ENCODE data around the gene SLC9B1.
A peak's percentile ranks its signal among the peaks of the same experiment; 100 is the strongest.
"Not testable (repeated sequence)": the region's sequence is repeated elsewhere in the genome, so short reads cannot be mapped to it uniquely, and the experiment has no call there.

The SLC9B1 gene

GRCh38 chr4:103010804-103011203 is 8.7 kb downstream of the SLC9B1 start:
- no peak for DNase-seq

GRCh38 chr4:103008875-103009729 is 10.4 kb downstream of the SLC9B1 start:
- DNase-seq, result peak; percentile 14

GRCh38 chr4:103002551-103002950 is 17.0 kb downstream of the SLC9B1 start:
- DNase-seq, result no peak

- no peak for DNase-seq
Measured at GRCh38 chr4:102994803-102995202, 24.7 kb downstream of the SLC9B1 start.

- not testable (repeated sequence) for DNase-seq
Measured at GRCh38 chr4:102993985-102994384, 25.5 kb downstream of the SLC9B1 start.

GRCh38 chr4:102988429-102989020 is 31.0 kb downstream of the SLC9B1 start:
- no peak for DNase-seq

GRCh38 chr4:102981005-102981404 is 38.5 kb downstream of the SLC9B1 start:
- DNase-seq, result no peak

- DNase-seq, result not testable (repeated sequence)
Measured at GRCh38 chr4:102961813-102962212, 57.7 kb downstream of the SLC9B1 start.

- DNase-seq, result no peak
Measured at GRCh38 chr4:102959496-102959895, 60.0 kb downstream of the SLC9B1 start.

- no peak for DNase-seq
Measured at GRCh38 chr4:102945066-102945465, 74.4 kb downstream of the SLC9B1 start.

- DNase-seq, result not testable (repeated sequence)
Measured at GRCh38 chr4:102938063-102938462, 81.4 kb downstream of the SLC9B1 start.

- no peak for DNase-seq
Measured at GRCh38 chr4:102935716-102936115, 83.8 kb downstream of the SLC9B1 start.

GRCh38 chr4:102919697-102920096 is 99.8 kb downstream of the SLC9B1 start:
- not testable (repeated sequence) for DNase-seq

GRCh38 chr4:102918859-102919258 is 100.6 kb downstream of the SLC9B1 start:
- no peak for DNase-seq

- DNase-seq, result no peak
Measured at GRCh38 chr4:102901804-102902203, 117.7 kb downstream of the SLC9B1 start.

GRCh38 chr4:102897610-102898009 is 121.9 kb downstream of the SLC9B1 start:
- not testable (repeated sequence) for DNase-seq

- not testable (repeated sequence) for DNase-seq
Measured at GRCh38 chr4:102896547-102896946, 123.0 kb downstream of the SLC9B1 start.

GRCh38 chr4:102889866-102890265 is 129.6 kb downstream of the SLC9B1 start:
- DNase-seq, result not testable (repeated sequence)

GRCh38 chr4:102888570-102888969 is 130.9 kb downstream of the SLC9B1 start:
- not testable (repeated sequence) for DNase-seq

GRCh38 chr4:102883278-102883677 is 136.2 kb downstream of the SLC9B1 start:
- no peak for DNase-seq

GRCh38 chr4:102881343-102881742 is 138.2 kb downstream of the SLC9B1 start:
- no peak for DNase-seq

- no peak for DNase-seq
Measured at GRCh38 chr4:102878901-102879300, 140.6 kb downstream of the SLC9B1 start.

GRCh38 chr4:102878349-102878748 is 141.2 kb downstream of the SLC9B1 start:
- not testable (repeated sequence) for DNase-seq

- not testable (repeated sequence) for DNase-seq
Measured at GRCh38 chr4:102877477-102878106, 141.9 kb downstream of the SLC9B1 start.

Data from NCI-H1048 (cell line).